Duodenal mucosa (tissue), 2 donors: Measurements from ENCODE around the gene ADGRG1.
A peak's percentile ranks its signal among the peaks of the same experiment; 100 is the strongest.

Source experiments
- H3K27ac ChIP-seq: one replicate; pipeline ENCODE4 v1.7.0; 2013; ENCODE audit warnings: low read depth, low read length
- H3K27me3 ChIP-seq, 2 donors: one replicate each; pipeline ENCODE4 v1.7.0; 2013; ENCODE audit warnings: low read length in 2 of 2, control low read depth in 1 of 2; ENCODE audit not compliant: insufficient read depth in 2 of 2, control insufficient read depth in 1 of 2
- H3K36me3 ChIP-seq, 2 donors: one replicate each; pipeline ENCODE4 v1.7.0; 2013; ENCODE audit warnings: low read length in 2 of 2, control low read depth in 1 of 2; ENCODE audit not compliant: insufficient read depth in 2 of 2, control insufficient read depth in 1 of 2
- H3K4me1 ChIP-seq, 2 donors: one replicate each; pipeline ENCODE4 v1.7.0; 2013; ENCODE audit warnings: low read length in 2 of 2, control low read depth in 1 of 2; ENCODE audit not compliant: insufficient read depth in 2 of 2, control insufficient read depth in 1 of 2
- H3K4me3 ChIP-seq, 2 donors: one replicate each; pipeline ENCODE4 v1.7.0; 2013; ENCODE audit warnings: low read length in 2 of 2, low read depth in 1 of 2
- H3K9ac ChIP-seq, 2 donors: one replicate each; pipeline ENCODE4 v1.7.0; 2013; ENCODE audit warnings: low read length in 2 of 2, low read depth in 1 of 2
- H3K9me3 ChIP-seq, 2 donors: one replicate each; pipeline ENCODE4 v1.7.0; 2013; ENCODE audit warnings: low read length in 2 of 2, control low read depth in 1 of 2; ENCODE audit not compliant: control insufficient read depth in 1 of 2

The ADGRG1 gene

GRCh38 chr16:57693550-57693949, 65.1 kb downstream of the ADGRG1 start:
- H3K4me1 ChIP-seq: no peaks in the 10 kb centered on the region
- H3K9ac ChIP-seq: no peak overlapping the region
- H3K9me3 ChIP-seq: no peaks in the 10 kb centered on the region
- peaks cover 0 to 3% of the 10 kb centered on the region in 2 donors for H3K27me3 ChIP-seq
- H3K4me3 ChIP-seq: no peak overlapping the region
- no peaks in the 10 kb centered on the region for H3K36me3 ChIP-seq
- no peak overlapping the region for H3K27ac ChIP-seq

- Histone ChIP-seq H3K4me3 (no peak overlapping the region), H3K27ac (no peak overlapping the region), H3K27me3 (peaks cover 0 to 3% of the 10 kb centered on the region in 2 donors), H3K36me3 (no peaks in the 10 kb centered on the region), H3K4me1 (no peaks in the 10 kb centered on the region), H3K9me3 (no peaks in the 10 kb centered on the region), H3K9ac (no peak overlapping the region)
Observed at GRCh38 chr16:57694231-57694724, 65.8 kb downstream of the ADGRG1 start.

DNA sequence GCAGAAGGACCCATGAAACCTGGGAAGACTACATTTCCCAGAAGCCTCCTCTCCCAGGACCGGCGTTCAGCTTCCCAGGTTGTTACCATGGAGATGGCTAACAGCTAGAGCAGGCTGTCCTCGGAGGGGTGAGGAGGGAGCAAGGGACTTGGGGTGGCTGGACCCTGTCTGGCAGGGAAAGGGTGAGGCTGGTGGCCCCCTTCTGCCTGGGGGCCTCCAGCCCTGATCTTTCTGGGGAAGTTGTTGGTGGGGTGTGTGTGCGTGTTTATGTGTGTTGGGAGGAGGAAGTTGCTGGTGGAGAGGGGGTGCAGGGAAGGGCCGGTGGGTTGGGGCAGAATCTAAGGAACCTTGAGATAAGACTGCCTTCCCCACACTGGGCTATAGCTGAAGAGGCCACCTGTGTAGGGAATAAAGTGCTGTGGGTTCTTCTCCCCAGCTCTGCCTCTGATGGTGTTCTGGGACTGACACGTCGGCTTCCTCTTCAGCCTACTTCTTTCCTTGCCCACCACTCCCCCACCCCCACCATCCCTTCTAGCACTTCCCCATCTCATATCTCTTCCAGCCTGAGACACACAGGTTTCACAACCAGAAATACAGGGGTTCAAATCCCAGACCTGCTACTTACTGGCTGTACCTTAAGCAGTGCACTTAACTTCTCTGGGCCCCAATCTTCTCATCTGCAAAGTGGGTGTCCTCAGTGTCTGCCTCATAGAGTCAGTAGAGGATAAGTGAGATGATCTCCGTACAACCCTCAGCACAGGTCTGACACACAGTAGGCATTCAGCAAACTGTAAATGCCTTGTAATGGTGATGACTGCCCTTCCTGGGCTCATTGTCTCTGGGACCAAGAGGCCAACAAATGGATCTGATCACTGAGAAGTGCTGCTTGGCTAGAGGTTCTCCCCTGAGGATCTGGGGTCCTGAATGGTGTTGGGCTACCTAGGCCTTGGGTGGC, 66.6 kb downstream of the ADGRG1 start, which contains the start of gene DRC7:
Gene DRC7 (plus strand): TSS at position 82 of the 955 bp plus-strand sequence. CDS start 3,144 bp downstream, outside the sequence.
- peak within 1 kb of the TSS; percentile 47 to 48 for H3K4me3 ChIP-seq
- H3K9ac ChIP-seq: no peak within 1 kb of the TSS
- no peak within 1 kb of the TSS for H3K27ac ChIP-seq
- H3K9me3 ChIP-seq: no peaks in the 10 kb centered on the region
- no peaks in the 10 kb centered on the region for H3K36me3 ChIP-seq
- no peaks in the 10 kb centered on the region for H3K4me1 ChIP-seq
- peaks cover 0 to 3% of the 10 kb centered on the region in 2 donors for H3K27me3 ChIP-seq

DNA sequence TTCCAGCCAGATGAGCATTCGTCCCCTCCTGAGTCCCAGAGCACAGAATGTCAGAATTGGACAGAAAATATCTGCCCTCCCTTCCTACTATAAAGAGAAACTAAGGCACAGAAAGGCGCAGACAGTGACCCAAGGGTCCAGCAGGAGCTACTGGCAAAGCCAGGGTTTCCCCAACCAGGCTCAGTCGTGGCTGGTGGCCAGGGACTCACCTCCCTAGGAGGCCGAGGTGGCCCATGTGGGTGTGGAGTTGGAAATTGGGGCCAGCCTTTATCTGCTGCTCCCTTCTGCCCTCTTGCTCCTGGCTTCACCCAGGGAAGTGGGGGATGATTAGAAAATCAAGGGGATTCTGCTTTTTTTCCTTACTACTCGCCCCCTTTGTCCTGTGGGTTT, 67.2 kb downstream of the ADGRG1 start:
- H3K4me3 ChIP-seq: no peak overlapping the region

GRCh38 chr16:57696240-57696639, 67.8 kb downstream of the ADGRG1 start:
- Histone ChIP-seq H3K4me3 (no peak overlapping the region), H3K36me3 (no peaks in the 10 kb centered on the region), H3K9me3 (no peaks in the 10 kb centered on the region), H3K9ac (no peak overlapping the region), H3K4me1 (peaks cover 0 to 5% of the 10 kb centered on the region in 2 donors), H3K27ac (no peak overlapping the region), H3K27me3 (peaks cover 0 to 3% of the 10 kb centered on the region in 2 donors)

More for the DNA sequence above, 67.2 kb downstream of the ADGRG1 start:
- H3K27ac ChIP-seq: no peak overlapping the region
- H3K9me3 ChIP-seq: no peaks in the 10 kb centered on the region
- H3K36me3 ChIP-seq: no peaks in the 10 kb centered on the region
- H3K4me1 ChIP-seq: no peaks in the 10 kb centered on the region
- no peak overlapping the region for H3K9ac ChIP-seq
- peaks cover 0 to 3% of the 10 kb centered on the region in 2 donors for H3K27me3 ChIP-seq

DNA sequence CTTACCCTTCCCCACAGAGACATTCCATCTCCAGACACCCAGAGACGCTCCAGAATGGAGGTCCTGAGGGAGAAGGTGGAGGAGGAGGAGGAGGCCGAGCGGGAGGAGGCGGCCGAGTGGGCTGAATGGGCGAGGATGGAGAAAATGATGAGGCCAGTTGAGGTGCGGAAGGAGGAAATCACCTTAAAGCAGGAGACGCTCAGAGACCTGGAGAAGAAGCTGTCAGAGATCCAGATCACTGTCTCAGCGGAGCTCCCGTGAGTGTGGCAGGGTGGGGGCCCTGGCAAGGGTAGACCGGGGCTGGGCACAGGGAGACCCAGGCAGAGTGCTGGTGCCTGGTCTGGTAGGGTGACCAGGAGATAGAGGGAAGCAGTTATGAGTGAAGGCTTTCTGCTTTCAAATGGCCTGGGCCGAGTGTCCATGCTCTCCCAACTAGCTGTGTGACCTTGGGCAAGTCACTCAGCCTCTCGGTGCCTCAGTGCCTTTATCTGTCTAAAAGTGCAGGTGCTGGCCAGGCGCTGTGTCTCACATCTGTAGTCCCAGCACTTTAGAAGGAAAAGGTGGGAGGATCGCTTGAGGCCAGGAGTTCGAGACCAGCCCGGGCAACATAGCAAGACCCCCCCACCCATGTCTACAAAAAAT, 69.6 kb downstream of the ADGRG1 start:
- no peak overlapping the region for H3K27ac ChIP-seq
- no peak overlapping the region for H3K9ac ChIP-seq
- H3K36me3 ChIP-seq: no peaks in the 10 kb centered on the region
- no peak overlapping the region for H3K4me3 ChIP-seq
- H3K4me1 ChIP-seq: peaks cover 0 to 7% of the 10 kb centered on the region in 2 donors
- no peaks in the 10 kb centered on the region for H3K9me3 ChIP-seq
- H3K27me3 ChIP-seq: peaks cover 0 to under 1% of the 10 kb centered on the region in 2 donors

GRCh38 chr16:57698812-57699405, 70.5 kb downstream of the ADGRG1 start:
- Histone ChIP-seq H3K4me3 (no peak overlapping the region), H3K4me1 (peaks cover 0 to 7% of the 10 kb centered on the region in 2 donors), H3K36me3 (no peaks in the 10 kb centered on the region), H3K27ac (no peak overlapping the region), H3K9me3 (no peaks in the 10 kb centered on the region), H3K9ac (no peak overlapping the region), H3K27me3 (no peaks in the 10 kb centered on the region)

DNA sequence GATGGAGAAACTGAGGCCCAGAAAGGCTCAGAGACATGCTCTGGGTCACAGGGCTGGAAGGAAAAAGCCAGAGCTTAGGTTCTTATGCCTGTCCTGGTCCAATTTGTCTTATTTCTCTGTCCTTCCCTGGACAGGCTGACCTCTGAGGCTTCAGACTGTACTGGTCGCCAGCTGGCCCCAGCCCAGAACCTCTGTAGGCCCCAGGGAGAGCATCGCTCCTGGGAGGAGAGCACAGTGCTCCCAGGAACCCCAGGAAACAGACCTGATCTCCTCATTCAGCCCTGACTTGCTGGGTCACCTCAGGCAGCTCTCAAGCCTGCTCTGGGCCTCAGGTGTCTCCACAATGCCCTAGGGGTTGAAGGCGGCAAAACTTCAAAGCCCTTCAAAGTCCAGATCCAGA, 71.1 kb downstream of the ADGRG1 start:
- Histone ChIP-seq H3K27ac (no peak overlapping the region), H3K4me1 (peaks cover 0 to 7% of the 10 kb centered on the region in 2 donors), H3K27me3 (no peaks in the 10 kb centered on the region)

GRCh38 chr16:57699899-57700298, 71.5 kb downstream of the ADGRG1 start:
- no peak overlapping the region for H3K4me3 ChIP-seq

More for the DNA sequence above, 71.1 kb downstream of the ADGRG1 start:
- Histone ChIP-seq H3K9ac (no peak overlapping the region), H3K4me3 (no peak overlapping the region), H3K9me3 (no peaks in the 10 kb centered on the region), H3K36me3 (no peaks in the 10 kb centered on the region)

More at GRCh38 chr16:57699899-57700298, 71.5 kb downstream of the ADGRG1 start:
- Histone ChIP-seq H3K9me3 (no peaks in the 10 kb centered on the region), H3K9ac (no peak overlapping the region), H3K27me3 (no peaks in the 10 kb centered on the region), H3K36me3 (no peaks in the 10 kb centered on the region), H3K4me1 (peaks cover 0 to 7% of the 10 kb centered on the region in 2 donors), H3K27ac (no peak overlapping the region)
